Loucy (cell line): ENCODE results near the gene CHRNA3.
A peak's percentile ranks its signal among the peaks of the same experiment; 100 is the strongest.

Experiments used
- H2AFZ ChIP-seq: fragments of 200-600 bp; sonication (generic); 2 replicates; pipeline ENCODE4 v1.6.0; 2016; ENCODE audit warnings: antibody characterized with exemption, mild to moderate bottlenecking, low read length, moderate library complexity
- H3F3A ChIP-seq: fragments of 200-600 bp; 2 replicates; pipeline ENCODE4 v1.6.0; 2016; ENCODE audit warnings: antibody characterized with exemption, low read depth, mild to moderate bottlenecking
- H3K27me3 ChIP-seq: fragments of 200-600 bp; sonication (generic); 2 replicates; pipeline ENCODE4 v1.6.1; 2014; ENCODE audit warnings: low read length, mild to moderate bottlenecking; ENCODE audit not compliant: insufficient read depth, poor library complexity, severe bottlenecking
- H3K36me3 ChIP-seq: fragments of 200-600 bp; sonication (generic); 2 replicates; pipeline ENCODE4 v1.6.1; 2016; ENCODE audit warnings: low read length; ENCODE audit not compliant: insufficient read depth
- H3K4me1 ChIP-seq: fragments of 200-600 bp; sonication (generic); 2 replicates; pipeline ENCODE4 v1.5.1; 2014; ENCODE audit warnings: low read length, mild to moderate bottlenecking; ENCODE audit not compliant: insufficient read depth, poor library complexity, severe bottlenecking
- H3K4me2 ChIP-seq: fragments of 200-600 bp; sonication (generic); 2 replicates; pipeline ENCODE4 v1.6.0; 2014; ENCODE audit warnings: antibody characterized with exemption, low read length, low read depth, mild to moderate bottlenecking; ENCODE audit not compliant: poor library complexity, severe bottlenecking
- H3K4me3 ChIP-seq: fragments of 200-600 bp; sonication (generic); 2 replicates; pipeline ENCODE4 v1.5.1; 2014; ENCODE audit warnings: low read length, mild to moderate bottlenecking, mixed read lengths; ENCODE audit not compliant: poor library complexity, severe bottlenecking
- H3K79me2 ChIP-seq: fragments of 200-600 bp; sonication (generic); 2 replicates; pipeline ENCODE4 v1.6.1; 2014; ENCODE audit warnings: low read length; ENCODE audit not compliant: insufficient read depth
- H3K9ac ChIP-seq: fragments of 200-600 bp; sonication (generic); 2 replicates; pipeline ENCODE4 v1.6.0; 2014; ENCODE audit warnings: mild to moderate bottlenecking, low read depth, low read length, moderate library complexity; ENCODE audit not compliant: poor library complexity, severe bottlenecking
- H3K9me2 ChIP-seq: fragments of 200-600 bp; sonication (generic); replicated peaks from 2 replicates; pipeline ENCODE4 v1.6.1; 2016; ENCODE audit warnings: low read depth, low read length, mixed read lengths
- H3K9me3 ChIP-seq: fragments of 200-600 bp; sonication (generic); 2 replicates; pipeline ENCODE4 v1.6.1; 2014; ENCODE audit warnings: mild to moderate bottlenecking, antibody characterized with exemption, low read length, low read depth; ENCODE audit not compliant: insufficient read depth
- H4K20me1 ChIP-seq: fragments of 200-600 bp; sonication (generic); 2 replicates; pipeline ENCODE4 v1.6.0; 2014; ENCODE audit warnings: antibody characterized with exemption, low read length, mild to moderate bottlenecking; ENCODE audit not compliant: insufficient read depth, poor library complexity, severe bottlenecking
- EZH2phosphoT487 ChIP-seq: fragments of 200-600 bp; IDR thresholded peaks from 2 replicates; pipeline ENCODE4 v1.6.1; 2018; ENCODE audit warnings: antibody characterized with exemption, mild to moderate bottlenecking, moderate library complexity, borderline replicate concordance
- TF ChIP-seq, protein P1 (sequence below): fragments of 200-600 bp; sonication (generic); conservative IDR thresholded peaks from 2 replicates; pipeline ENCODE4 v1.5.1; 2014; ENCODE audit warnings: mild to moderate bottlenecking, antibody characterized with exemption, low read length

CHRNA3 gene

DNA sequence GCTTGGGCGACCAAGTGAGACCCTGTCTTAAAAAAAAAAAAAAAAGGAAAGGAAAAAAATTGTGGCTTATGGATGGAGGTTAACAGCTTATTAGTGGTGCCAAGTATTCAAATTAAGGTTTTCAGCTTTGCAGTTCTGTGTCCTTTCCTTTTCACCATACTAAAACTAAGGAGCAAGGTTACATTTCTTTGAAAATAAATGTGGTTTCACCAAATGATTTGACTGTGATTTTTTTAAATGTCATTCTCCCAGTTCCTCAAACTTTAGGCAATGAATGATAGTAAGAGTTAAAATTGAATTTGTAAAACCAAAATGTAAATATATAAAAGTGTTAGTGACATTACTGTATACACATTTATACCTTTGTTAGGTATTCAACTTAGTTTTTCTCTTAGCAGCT lies 45.9 kb downstream of the CHRNA3 start:
- Histone ChIP-seq H2AFZ (no peak overlapping the region), H3K4me3 (no peak overlapping the region), H3K4me2 (no peak overlapping the region), H3K9me3 (no peaks in the 10 kb centered on the region), H3K79me2 (peaks cover 77% of the 10 kb centered on the region), H3K9ac (no peak overlapping the region), H3K36me3 (no peaks in the 10 kb centered on the region), H3K4me1 (peaks cover 16% of the 10 kb centered on the region), H3F3A (no peaks in the 10 kb centered on the region; the same call in 1 of the 2 replicates), H3K27me3 (no peaks in the 10 kb centered on the region), H3K9me2 (no peaks in the 10 kb centered on the region), H4K20me1 (peaks cover 22% of the 10 kb centered on the region)
- no peak for TF ChIP-seq EZH2phosphoT487
- TF ChIP-seq, protein P1, sequence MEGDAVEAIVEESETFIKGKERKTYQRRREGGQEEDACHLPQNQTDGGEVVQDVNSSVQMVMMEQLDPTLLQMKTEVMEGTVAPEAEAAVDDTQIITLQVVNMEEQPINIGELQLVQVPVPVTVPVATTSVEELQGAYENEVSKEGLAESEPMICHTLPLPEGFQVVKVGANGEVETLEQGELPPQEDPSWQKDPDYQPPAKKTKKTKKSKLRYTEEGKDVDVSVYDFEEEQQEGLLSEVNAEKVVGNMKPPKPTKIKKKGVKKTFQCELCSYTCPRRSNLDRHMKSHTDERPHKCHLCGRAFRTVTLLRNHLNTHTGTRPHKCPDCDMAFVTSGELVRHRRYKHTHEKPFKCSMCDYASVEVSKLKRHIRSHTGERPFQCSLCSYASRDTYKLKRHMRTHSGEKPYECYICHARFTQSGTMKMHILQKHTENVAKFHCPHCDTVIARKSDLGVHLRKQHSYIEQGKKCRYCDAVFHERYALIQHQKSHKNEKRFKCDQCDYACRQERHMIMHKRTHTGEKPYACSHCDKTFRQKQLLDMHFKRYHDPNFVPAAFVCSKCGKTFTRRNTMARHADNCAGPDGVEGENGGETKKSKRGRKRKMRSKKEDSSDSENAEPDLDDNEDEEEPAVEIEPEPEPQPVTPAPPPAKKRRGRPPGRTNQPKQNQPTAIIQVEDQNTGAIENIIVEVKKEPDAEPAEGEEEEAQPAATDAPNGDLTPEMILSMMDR: no peak

GRCh38 chr15:78573416-78573815 lies 47.4 kb downstream of the CHRNA3 start:
- Histone ChIP-seq H3K79me2 (peaks cover 79% of the 10 kb centered on the region), H3K4me2 (no peak overlapping the region)

DNA sequence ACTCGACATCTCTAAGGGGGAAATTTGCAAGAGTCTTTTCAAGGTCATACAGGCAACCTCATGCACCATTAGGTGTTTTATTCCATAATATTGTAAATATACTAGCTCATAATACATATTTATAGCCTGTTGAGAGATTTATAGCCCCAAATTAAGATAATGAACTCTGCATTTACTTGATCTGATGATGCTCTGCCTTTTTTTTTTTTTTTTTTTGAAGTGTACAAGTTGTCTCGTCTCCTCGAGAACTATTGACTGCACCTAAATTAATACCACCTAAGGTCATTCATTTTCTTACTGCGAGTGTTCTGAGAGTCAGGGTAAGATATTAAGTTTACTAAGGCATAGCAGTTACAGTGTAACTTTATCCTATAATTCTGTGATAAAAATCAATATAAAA lies 49.4 kb downstream of the CHRNA3 start:
- no peaks in the 10 kb centered on the region for H3K36me3 ChIP-seq
- no peak overlapping the region for H3K9ac ChIP-seq
- H3K79me2 ChIP-seq: peaks cover 86% of the 10 kb centered on the region
- H3K9me2 ChIP-seq: no peaks in the 10 kb centered on the region
- peaks cover 39% of the 10 kb centered on the region for H3K4me1 ChIP-seq
- H3K9me3 ChIP-seq: no peaks in the 10 kb centered on the region
- H3K4me2 ChIP-seq: peak overlapping the region; percentile 51
- no peak overlapping the region for H3K4me3 ChIP-seq
- TF ChIP-seq, protein P1: no peak
- peaks cover 25% of the 10 kb centered on the region for H4K20me1 ChIP-seq
- H3F3A ChIP-seq: no peaks in the 10 kb centered on the region; the same call in 1 of the 2 replicates
- no peak overlapping the region for H2AFZ ChIP-seq
- H3K27me3 ChIP-seq: no peaks in the 10 kb centered on the region

More at GRCh38 chr15:78573416-78573815, 47.4 kb downstream of the CHRNA3 start:
- TF ChIP-seq EZH2phosphoT487: no peak
- H3K27me3 ChIP-seq: no peaks in the 10 kb centered on the region
- H4K20me1 ChIP-seq: peaks cover 25% of the 10 kb centered on the region
- no peak overlapping the region for H2AFZ ChIP-seq
- no peak overlapping the region for H3K4me3 ChIP-seq
- H3K9ac ChIP-seq: no peak overlapping the region
- no peaks in the 10 kb centered on the region; the same call in 1 of the 2 replicates for H3F3A ChIP-seq
- H3K9me2 ChIP-seq: no peaks in the 10 kb centered on the region
- H3K36me3 ChIP-seq: no peaks in the 10 kb centered on the region
- peaks cover 23% of the 10 kb centered on the region for H3K4me1 ChIP-seq
- H3K9me3 ChIP-seq: no peaks in the 10 kb centered on the region

DNA sequence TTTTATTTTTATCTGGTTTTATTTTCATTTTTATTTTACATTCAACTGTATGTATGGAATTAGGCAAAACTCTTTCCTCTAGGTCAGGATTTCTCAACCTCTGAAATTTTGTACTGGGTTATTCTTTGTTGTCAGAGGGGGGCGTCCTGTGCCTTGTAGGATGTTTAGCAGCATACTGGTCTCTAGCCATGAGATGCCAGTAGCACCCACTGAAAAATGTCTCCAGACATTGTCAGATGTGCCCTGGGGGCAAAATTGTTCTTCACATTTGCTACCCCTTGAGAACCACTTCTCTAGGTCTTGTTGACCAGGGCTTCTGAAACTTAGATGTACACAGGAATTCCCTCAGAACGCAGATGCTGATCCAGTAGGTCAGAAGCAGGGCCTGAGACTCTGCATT lies 50.1 kb downstream of the CHRNA3 start:
- H3K79me2 ChIP-seq: peaks cover 85% of the 10 kb centered on the region
- peak overlapping the region; percentile 51 for H3K4me2 ChIP-seq
- no peaks in the 10 kb centered on the region for H3K27me3 ChIP-seq

More for the DNA sequence above, 50.1 kb downstream of the CHRNA3 start:
- Histone ChIP-seq H3F3A (no peaks in the 10 kb centered on the region; the same call in 1 of the 2 replicates), H3K4me3 (peak overlapping the region; percentile 19), H3K9ac (no peak overlapping the region), H3K9me3 (no peaks in the 10 kb centered on the region), H4K20me1 (peaks cover 25% of the 10 kb centered on the region), H2AFZ (no peak overlapping the region), H3K4me1 (peaks cover 42% of the 10 kb centered on the region), H3K9me2 (no peaks in the 10 kb centered on the region), H3K36me3 (no peaks in the 10 kb centered on the region)
- TF ChIP-seq EZH2phosphoT487: no peak
- TF ChIP-seq, protein P1: peak; percentile 59
